K562 (cell line): ENCODE data around the gene ADGRL3. TPM values are rescaled to one million over a fixed set of nuclear protein-coding genes. Genes with fewer than 3 reads are reported as not detected.

Source experiments
- ATAC-seq: fragments of 200-7000 bp; cut with Tn5 transposase; 3 replicates; pipeline ENCODE4 v1.9.1; 2020; ENCODE audit warnings: moderate library complexity
- BruUV-seq: library from RNA; stranded (reverse); fragments of 400-500 nt; replicated peaks from 2 replicates; lab custom pipeline; 2021; lab: Mats Ljungman, UMichigan
- CTCF ChIA-PET: fragments of 300-600 bp; formaldehyde crosslinking; extraction: SDS; loops from one replicate; lab custom pipeline; 2021; ENCODE audit warnings: low intra/inter-chr PET ratio; lab: Yijun Ruan, JAX
- POLR2A ChIA-PET: fragments of 300-600, 350-650 bp; sonication (Branson Sonifier 250); formaldehyde crosslinking; extraction: SDS; loops from one replicate; lab custom pipeline; 2021; ENCODE audit warnings: antibody characterized with exemption, inconsistent platforms; lab: Yijun Ruan, JAX
- DNase-seq, 4 experiments: peaks; one replicate each; pipeline versions ENCODE4 v3.0.0 to v3.0.0-alpha.2; 2011 to 2018; ENCODE audit warnings: low spot score in 3 of 4, mixed read lengths in 3 of 4; ENCODE audit errors: extremely low read depth in 1 of 4
- FAIRE-seq: peaks from 2 replicates; lab custom pipeline; 2011; peaks lifted over from hg19 to GRCh38; lab: Jason Lieb, UNC
- H2AFZ ChIP-seq: 2 replicates; pipeline ENCODE4 v1.6.0; 2011; ENCODE audit warnings: low read depth, low read length, control low read depth, inconsistent platforms
- H3K27ac ChIP-seq: fragments of 200-600 bp; 3 replicates; pipeline ENCODE4 v1.8.0; 2011; ENCODE audit warnings: low read depth, mild to moderate bottlenecking, control low read depth, inconsistent platforms, low read length, moderate library complexity, mixed read lengths; ENCODE audit errors: extremely low read depth
- H3K27me3 ChIP-seq, 2 experiments: fragments of 300-600 bp in 1 of 2; 2 replicates in 1 of 2; 3 replicates in 1 of 2; pipeline versions ENCODE4 v1.6.0 to v1.8.0; 2011; ENCODE audit warnings: inconsistent platforms in 2 of 2, low read length in 2 of 2, mild to moderate bottlenecking in 1 of 2, mixed read lengths in 1 of 2, moderate library complexity in 1 of 2; ENCODE audit not compliant: control insufficient read depth in 2 of 2, insufficient read depth in 2 of 2
- H3K36me3 ChIP-seq: fragments of 300-600 bp; 3 replicates; pipeline ENCODE4 v1.8.0; 2011; ENCODE audit warnings: mild to moderate bottlenecking, low read length, inconsistent platforms; ENCODE audit not compliant: control insufficient read depth, insufficient read depth
- H3K4me1 ChIP-seq, 2 experiments: fragments of 200-600 bp in 1 of 2; replicated peaks in 1 of 2; 2 replicates in 1 of 2; 3 replicates in 1 of 2; pipeline versions ENCODE4 v1.5.1 to v1.8.0; 2011; ENCODE audit warnings: inconsistent platforms in 2 of 2, low read length in 2 of 2, mild to moderate bottlenecking in 1 of 2, mixed read lengths in 1 of 2, moderate library complexity in 1 of 2; ENCODE audit not compliant: control insufficient read depth in 2 of 2, insufficient read depth in 2 of 2
- H3K4me2 ChIP-seq: 2 replicates; pipeline ENCODE4 v1.6.1; 2011; ENCODE audit warnings: low read length, control low read depth, inconsistent platforms, mixed read lengths; ENCODE audit not compliant: insufficient read depth
- H3K4me3 ChIP-seq: fragments of 200-600 bp; sonication (generic), shearing (Covaris generic); 2 replicates; pipeline ENCODE4 v1.5.1; 2016; ENCODE audit warnings: control low read depth, inconsistent platforms
- H3K79me2 ChIP-seq: fragments of 200-600 bp; 3 replicates; pipeline ENCODE4 v1.8.0; 2011; ENCODE audit warnings: low read length, inconsistent platforms; ENCODE audit not compliant: control insufficient read depth, insufficient read depth
- H3K9ac ChIP-seq, 2 experiments: 2 replicates each; pipeline versions ENCODE4 v1.6.0 to v1.6.1; 2011; ENCODE audit warnings: low read depth in 2 of 2, low read length in 2 of 2, control low read depth in 1 of 2, inconsistent platforms in 1 of 2, mild to moderate bottlenecking in 1 of 2, mixed read lengths in 1 of 2; ENCODE audit not compliant: insufficient read depth in 1 of 2
- H3K9me1 ChIP-seq: one replicate; pipeline ENCODE4 v1.6.0; 2011; ENCODE audit warnings: inconsistent platforms, mild to moderate bottlenecking, low read length, moderate library complexity; ENCODE audit not compliant: control insufficient read depth, insufficient read depth
- H3K9me3 ChIP-seq: replicated peaks from 2 replicates; pipeline ENCODE4 v1.5.1; 2011; ENCODE audit warnings: low read depth, low read length, inconsistent platforms; ENCODE audit not compliant: control insufficient read depth, insufficient read depth
- H4K20me1 ChIP-seq: replicated peaks from 2 replicates; pipeline ENCODE4 v1.6.1; 2011; ENCODE audit warnings: low read length, inconsistent platforms, mixed read lengths; ENCODE audit not compliant: control insufficient read depth, insufficient read depth
- BRF1 ChIP-seq: IDR thresholded peaks from 3 replicates; pipeline ENCODE4 v1.6.1; 2011; ENCODE audit warnings: borderline replicate concordance, mild to moderate bottlenecking; ENCODE audit not compliant: insufficient read length; ENCODE audit errors: extremely low read depth
- CBX2 ChIP-seq: fragments of 200-600 bp; sonication (generic); IDR thresholded peaks from one replicate; pipeline ENCODE4 v1.6.1; 2012; ENCODE audit warnings: mild to moderate bottlenecking, low read length, inconsistent platforms; ENCODE audit not compliant: insufficient read depth, poor library complexity, severe bottlenecking
- GTF2E2 ChIP-seq: fragments of 200-800 bp; sonication (Bioruptor generic); IDR thresholded peaks from 2 replicates; pipeline ENCODE4 v1.6.1; 2016; ENCODE audit warnings: missing genetic modification characterization, missing compliant biosample characterization
- HDAC1 ChIP-seq, 2 experiments: fragments of 450-650 bp; IDR thresholded peaks; 2 replicates each; pipeline ENCODE4 v1.6.1; 2016 to 2017; ENCODE audit warnings: inconsistent platforms in 1 of 2, mild to moderate bottlenecking in 1 of 2, moderate library complexity in 1 of 2
- HNRNPK ChIP-seq: fragments of 200-400 bp; formaldehyde crosslinking; IDR thresholded peaks from one replicate; pipeline ENCODE4 v1.6.1; 2018; ENCODE audit warnings: mild to moderate bottlenecking, low read depth, low read length; ENCODE audit not compliant: poor library complexity, severe bottlenecking
- NFRKB ChIP-seq: fragments of 450-650 bp; IDR thresholded peaks from 2 replicates; pipeline ENCODE4 v1.6.1; 2016; ENCODE audit warnings: low read depth
- PPARD ChIP-seq: fragments of 250-450 bp; sonication (Bioruptor Pico); IDR thresholded peaks from 2 replicates; pipeline ENCODE4 v1.8.0; 2022; ENCODE audit warnings: inconsistent platforms, mild to moderate bottlenecking, moderate library complexity
- TGIF2 ChIP-seq: sonication (generic); formaldehyde crosslinking; IDR thresholded peaks from 2 replicates; pipeline ENCODE4 v1.8.1; 2022; ENCODE audit warnings: mild to moderate bottlenecking, missing genetic modification reagents, moderate library complexity
- ZNF23 ChIP-seq: fragments of 250-450 bp; sonication (Bioruptor Pico); IDR thresholded peaks from 2 replicates; pipeline ENCODE4 v1.4.0; 2020; ENCODE audit warnings: mild to moderate bottlenecking
- ZNF609 ChIP-seq: sonication (generic); formaldehyde crosslinking; IDR thresholded peaks from 2 replicates; pipeline ENCODE4 v1.8.1; 2023; ENCODE audit warnings: missing genetic modification reagents, mild to moderate bottlenecking, borderline replicate concordance
- ZNF76 ChIP-seq: fragments of 250-450 bp; sonication (Bioruptor Pico); IDR thresholded peaks from 2 replicates; pipeline ENCODE4 v1.4.0; 2020; ENCODE audit warnings: mild to moderate bottlenecking, moderate library complexity, borderline replicate concordance
- WGBS: fragments of 100-300 bp; shearing (Covaris generic); methylation state at CpG from one replicate; pipeline ENCODE4 v1.1.6; 2016; ENCODE audit warnings: low coverage, mixed read lengths; ENCODE audit not compliant: insufficient coverage; ENCODE audit errors: missing lambda C conversion rate; 5-methylcytosine and 5-hydroxymethylcytosine counted together
- in situ Hi-C: fragments of 300-500 bp; cut with MboI; formaldehyde crosslinking; loops from 4 replicates; pipeline ENCODE4 v1.15.0; 2018; ENCODE audit warnings: inconsistent platforms, mixed read lengths
- intact Hi-C: fragments of 100-400 bp; cut with micrococcal nuclease; formaldehyde crosslinking; loops from 2 replicates; pipeline ENCODE4 v1.14.2; 2022
- polyA plus RNA-seq, 8 experiments: library from polyadenylated mRNA; depleted of rRNA in 4 of 8; stranded (reverse) in 5 of 8; unstranded in 3 of 8; fragments of >200 nt; fragmentation: Nextera tagmentation in 2 of 8; fragmentation: Illumina TruSeq in 1 of 8; extraction: Ambion mirVana in 2 of 8; extraction: Trizol in 1 of 8; gene quantifications; 2 replicates each; pipeline versions ENCODE4 v1.2.1 to v1.2.3, GENCODE V29; 2011 to 2014; ENCODE audit warnings: inconsistent platforms in 1 of 8, missing spikeins in 1 of 8
- total RNA-seq, 7 experiments: library from RNA; depleted of rRNA in 6 of 7; stranded (reverse); fragments of >200 nt in 6 of 7; fragmentation: Illumina TruSeq in 2 of 7; extraction: Trizol in 2 of 7; gene quantifications; 2 replicates each; pipeline versions ENCODE4 v1.2.1 to v1.2.3, GENCODE V29; 2011 to 2021; ENCODE audit warnings: low replicate concordance in 1 of 7
- TF ChIP-seq, protein P1 (sequence below): fragments of 450-650 bp; formaldehyde crosslinking; IDR thresholded peaks from 2 replicates; pipeline ENCODE4 v1.4.0; 2022; ENCODE audit warnings: mild to moderate bottlenecking, moderate library complexity
- TF ChIP-seq, protein P2 (sequence below), 2 experiments: fragments of 250-450 bp in 1 of 2; fragments of 450-650 bp in 1 of 2; sonication (Bioruptor Pico) in 1 of 2; IDR thresholded peaks; 2 replicates each; pipeline versions ENCODE4 v1.6.1 to v1.8.0; 2016 to 2021; ENCODE audit warnings: mild to moderate bottlenecking in 2 of 2, moderate library complexity in 2 of 2, missing compliant biosample characterization in 1 of 2, missing genetic modification characterization in 1 of 2

The ADGRL3 gene
- total and polyA plus RNA-seq, 9 of the 15 experiments (the other 6 are each of a cell fraction or from before 2014, with no cell fraction given), result 0.03 to 0.14 (median 0.04) TPM; not detected in 2

GRCh38 chr4:61223385-61223784, 23.3 kb downstream of the ADGRL3 start:
- no peak for FAIRE-seq
- no peak overlapping the region for H3K27ac ChIP-seq
- 5% methylated on average over 4 of the region's 4 CpGs for WGBS

More at GRCh38 chr4:61223385-61223784, 23.3 kb downstream of the ADGRL3 start:
- in situ Hi-C loops (no loop called here), intact Hi-C loops (no loop called here)
- H3K9me1 ChIP-seq, result no peaks in the 10 kb centered on the region
- no peaks in the 10 kb centered on the region for H3K4me1 ChIP-seq
- H3K9ac ChIP-seq, result no peak overlapping the region
- TF ChIP-seq ZNF76 (CRISPR knock-in tag) (no peak), NFRKB (no peak), GTF2E2 (tag) (no peak), CBX2 (no peak), HNRNPK (no peak), HDAC1 (IDR thresholded peaks at IDR 0.05) (no peak), ZNF609 (CRISPR knock-in tag) (no peak), TGIF2 (CRISPR knock-in tag) (no peak), PPARD (CRISPR knock-in tag) (no peak), BRF1 (no peak), ZNF23 (CRISPR knock-in tag) (no peak)
- TF ChIP-seq, protein P1, sequence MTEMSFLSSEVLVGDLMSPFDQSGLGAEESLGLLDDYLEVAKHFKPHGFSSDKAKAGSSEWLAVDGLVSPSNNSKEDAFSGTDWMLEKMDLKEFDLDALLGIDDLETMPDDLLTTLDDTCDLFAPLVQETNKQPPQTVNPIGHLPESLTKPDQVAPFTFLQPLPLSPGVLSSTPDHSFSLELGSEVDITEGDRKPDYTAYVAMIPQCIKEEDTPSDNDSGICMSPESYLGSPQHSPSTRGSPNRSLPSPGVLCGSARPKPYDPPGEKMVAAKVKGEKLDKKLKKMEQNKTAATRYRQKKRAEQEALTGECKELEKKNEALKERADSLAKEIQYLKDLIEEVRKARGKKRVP (CRISPR knock-in tag), result no peak
- TF ChIP-seq, protein P2, sequence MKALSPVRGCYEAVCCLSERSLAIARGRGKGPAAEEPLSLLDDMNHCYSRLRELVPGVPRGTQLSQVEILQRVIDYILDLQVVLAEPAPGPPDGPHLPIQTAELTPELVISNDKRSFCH (CRISPR knock-in tag; IDR thresholded peaks at IDR 0.05), result no peak
- TF ChIP-seq, protein P2 (tag; IDR thresholded peaks at IDR 0.05), result no peak
- no peak overlapping the region for H2AFZ ChIP-seq
- no peaks in the 10 kb centered on the region for H4K20me1 ChIP-seq
- ChIA-PET POLR2A (no interaction called here), CTCF (no interaction called here)
- BruUV-seq, result no TSS peak
- H3K36me3 ChIP-seq, result no peaks in the 10 kb centered on the region
- no peak overlapping the region for H3K4me2 ChIP-seq
- ATAC-seq (no peak), DNase-seq (no peak)
- no peaks in the 10 kb centered on the region for H3K27me3 ChIP-seq
- H3K4me3 ChIP-seq, result no peak overlapping the region
- H3K9me3 ChIP-seq, result no peaks in the 10 kb centered on the region
- no peaks in the 10 kb centered on the region for H3K79me2 ChIP-seq
